ENCODE data around the gene NEK10. TPM values are rescaled to one million over a fixed set of nuclear protein-coding genes. Genes with fewer than 3 reads are reported as not detected.

Gene NEK10
- total and polyA plus RNA-seq, 2 of the 4 experiments (the other 2 are of a cell fraction) = 2.2 to 6.6 TPM

- H2BK20ac ChIP-seq (ENCODE audit: low read depth, low read length) = no peak overlapping the region
- H3K4me2 ChIP-seq (ENCODE audit: low read depth, low read length) = no peak overlapping the region
- H2AK9ac ChIP-seq (replicated peaks; ENCODE audit: low read depth, low read length, poor library complexity) = no peak overlapping the region
- no peaks in the 10 kb centered on the region for H3K9me3 ChIP-seq (ENCODE audit: control insufficient read depth, insufficient read depth, low read length)
- H2AK5ac ChIP-seq (ENCODE audit: low read depth, low read length) = no peak overlapping the region
- H3K14ac ChIP-seq (replicated peaks; ENCODE audit: low read depth, low read length) = no peak overlapping the region
- DNase-seq = no peak
- dilution Hi-C loops (cut with HindIII; ENCODE audit: low sequenced_read_pairs, unreplicated experiment) = no loop called here
- no peak overlapping the region for H4K8ac ChIP-seq (ENCODE audit: low read depth in 2 of 2, low read length in 2 of 2)
- H2BK15ac ChIP-seq (ENCODE audit: low read depth, low read length) = no peak overlapping the region
- no peak overlapping the region for H2AFZ ChIP-seq (replicated peaks; ENCODE audit: low read length, poor library complexity)
- intact Hi-C loops (cut with micrococcal nuclease) = no loop called here
- no peaks in the 10 kb centered on the region for H3K27me3 ChIP-seq (ENCODE audit: control insufficient read depth, insufficient read depth, low read length)
- WGBS, 2 experiments (ENCODE audit: extremely low coverage in 2 of 2, insufficient read length in 1 of 2) = 70% methylated on average over 2 of the region's 4 CpGs; no CpG with 5 or more reads in 1 of the 2 experiments
- H3K18ac ChIP-seq (ENCODE audit: low read depth, low read length) = no peak overlapping the region
- in situ Hi-C loops (cut with MboI; ENCODE audit: low sequenced_read_pairs) = no loop called here
- no peak for TF ChIP-seq MAFK (IDR thresholded peaks at IDR 0.05; ENCODE audit: low read depth, low read length)
- no peak for TF ChIP-seq MAZ (IDR thresholded peaks at IDR 0.05; ENCODE audit: borderline replicate concordance, low read depth, low read length)
- TF ChIP-seq BHLHE40 (IDR thresholded peaks at IDR 0.05; ENCODE audit: low read depth, low read length) = no peak
- no peak for TF ChIP-seq CHD1 (IDR thresholded peaks at IDR 0.05; ENCODE audit: low read depth, low read length)
- no peak for TF ChIP-seq CTCF (conservative IDR thresholded peaks at IDR 0.05; ENCODE audit: low read depth, low read length)
- TF ChIP-seq NFE2L2 (IDR thresholded peaks at IDR 0.05; ENCODE audit: low read depth, low read length) = no peak
- TF ChIP-seq RAD21 (IDR thresholded peaks at IDR 0.05; ENCODE audit: low read length) = no peak
- H3K27ac ChIP-seq (ENCODE audit: insufficient read depth, low read length) = no peak overlapping the region
- no peaks in the 10 kb centered on the region for H3K4me1 ChIP-seq (ENCODE audit: control insufficient read depth, insufficient read depth, low read length)
- no peak overlapping the region for H3K23ac ChIP-seq (ENCODE audit: low read depth, low read length)
- no peak overlapping the region for H2BK5ac ChIP-seq (ENCODE audit: low read depth, low read length, poor library complexity, severe bottlenecking)
- H3K36me3 ChIP-seq (ENCODE audit: control insufficient read depth, insufficient read depth, low read length) = no peaks in the 10 kb centered on the region
- no TSS peak for BruUV-seq (replicated peaks)
- H3K56ac ChIP-seq (ENCODE audit: extremely low read depth, insufficient read depth, low read length) = no peak overlapping the region
- H3K9ac ChIP-seq (ENCODE audit: low read depth, low read length) = no peak overlapping the region
- H2BK120ac ChIP-seq (ENCODE audit: low read depth, low read length) = no peak overlapping the region
- H3K79me1 ChIP-seq (ENCODE audit: low read depth in 1 of 2, low read length in 2 of 2) = no peaks in the 10 kb centered on the region
- ChIA-PET CTCF (no interaction called here), POLR2A (ENCODE audit: unreplicated experiment) (no interaction called here)
- no peak for ATAC-seq (ENCODE audit: low read depth)
- no peak overlapping the region for H4K91ac ChIP-seq (ENCODE audit: insufficient read depth, low read depth, low read length)
- no peaks in the 10 kb centered on the region for H3K9me1 ChIP-seq (ENCODE audit: insufficient read depth, low read length)
- no peak overlapping the region for H3K4me3 ChIP-seq (ENCODE audit: insufficient read depth, low read depth, low read length)
- no peak overlapping the region for H4K5ac ChIP-seq (ENCODE audit: low read depth, low read length)
- H4K20me1 ChIP-seq (ENCODE audit: insufficient read depth, low read length) = no peaks in the 10 kb centered on the region
- H3K4ac ChIP-seq (ENCODE audit: low read depth, low read length) = no peak overlapping the region
Measured at GRCh38 chr3:27174530-27174929, 194.7 kb downstream of the NEK10 start.
